Heart right ventricle (tissue), 16 donors: ENCODE data around the gene SLC6A16. TPM values are rescaled to one million over a fixed set of nuclear protein-coding genes. Genes with fewer than 3 reads are reported as not detected.

Source experiments
- ATAC-seq, 8 donors: fragments of 200-7000 bp; cut with Tn5 transposase; one replicate each; pipeline ENCODE4 v1.9.1; 2020; ENCODE audit warnings: mild to moderate bottlenecking in 8 of 8, moderate library complexity in 8 of 8, moderate number of reproducible peaks in 1 of 8
- DNase-seq, 2 donors: peaks; one replicate each; pipeline ENCODE4 v3.0.0-alpha.2; 2020
- H3K27ac ChIP-seq, 10 donors: fragments of 200-600 bp; sonication (generic) in 2 of 10; one replicate each; pipeline versions ENCODE4 v1.5.0 to v1.8.0; 2020 to 2022; ENCODE audit warnings: mild to moderate bottlenecking in 3 of 10
- H3K27me3 ChIP-seq, 7 donors: fragments of 200-600 bp; one replicate each; pipeline ENCODE4 v1.8.0; 2021 to 2022; ENCODE audit warnings: mild to moderate bottlenecking in 2 of 7
- H3K36me3 ChIP-seq, 9 donors: fragments of 200-600 bp; sonication (generic) in 1 of 9; one replicate each; pipeline versions ENCODE4 v1.5.0 to v1.8.0; 2020 to 2022; ENCODE audit warnings: mild to moderate bottlenecking in 2 of 9
- H3K4me1 ChIP-seq, 9 donors: fragments of 200-600 bp; sonication (generic) in 1 of 9; one replicate each; pipeline versions ENCODE4 v1.5.0 to v1.8.0; 2020 to 2022; ENCODE audit warnings: mild to moderate bottlenecking in 4 of 9
- H3K4me3 ChIP-seq, 10 donors: fragments of 200-600 bp; sonication (generic) in 2 of 10; one replicate each; pipeline versions ENCODE4 v1.5.0 to v1.8.0; 2020 to 2022; ENCODE audit warnings: mild to moderate bottlenecking in 7 of 10, moderate library complexity in 2 of 10
- H3K9me3 ChIP-seq, 11 donors: fragments of 200-600 bp in 10 of 11; sonication (generic) in 2 of 11; one replicate each; pipeline versions ENCODE4 v1.5.0 to v1.8.0; 2013 to 2022; ENCODE audit warnings: mild to moderate bottlenecking in 2 of 11, control low read depth in 1 of 11, moderate library complexity in 1 of 11
- WGBS, 2 donors: extraction: QIAGEN DNeasy Blood & Tissue Kit; methylation state at CpG; one replicate each; pipeline ENCODE4 v1.1.7; 2013; ENCODE audit warnings: inconsistent platforms in 1 of 2; 5-methylcytosine and 5-hydroxymethylcytosine counted together
- intact Hi-C, 10 donors: fragments of 100-400 bp; cut with DNase I; formaldehyde crosslinking; loops; one replicate each; pipeline versions ENCODE4 v1.11.1 to v1.14.2; 2022
- polyA plus RNA-seq, 2 donors: library from polyadenylated mRNA; stranded (reverse); fragments of 200-250 nt; gene quantifications; one replicate each; pipeline ENCODE4 v1.2.3, GENCODE V29; 2013
- total RNA-seq, 10 donors: library from RNA; stranded (reverse); fragmentation: NEBNext Ultra II Directional in 3 of 10; extraction: Animal tissue kit (Norgen Biotek cat#: 25700) in 3 of 10; gene quantifications; one replicate each; pipeline versions ENCODE4 v1.2.1 to v1.2.4, GENCODE V29; 2021 to 2023
- TF ChIP-seq, protein P1 (sequence below), 9 donors: fragments of 200-600 bp; sonication (generic) in 2 of 9; IDR thresholded peaks; one replicate each; pipeline versions ENCODE4 v1.5.0 to v1.8.0; 2021 to 2022; ENCODE audit warnings: antibody characterized with exemption in 9 of 9, mild to moderate bottlenecking in 5 of 9, moderate library complexity in 1 of 9
- donor health status: Arrhythmogenic right ventricular cardiomyopathy.
- donor health status: ischemic (EF 13 %, LVEDD 7.1; RV severe dilation, severe dysfunction).
- donor health status: healthy with polysubstance abuse.
- donor health status: DM: no; HTN: yes; CAD: no.
- donor health status: DM: no; HTN: no; CAD: no.
- donor health status: ischemic (EF 25% LVEDD 6.9; RV normal size, moderate dysfunction).
- donor health status: ischemic (EF 25% LVEDD 5.7; RV mildly dilated, moderate dysfunction).
- donor health status: healthy.
- donor health status: DM: yes; HTN: yes; CAD: no.
- donor health status: Ischemic cardiomyopathy.
- donor health status: ischemic (EF 35%, LVEDD 5.7; RV mildly dilated, moderate dysfunction).
- donor health status: nonischemic (EF 11% LVEDD 7.7; RV severe dilation, severe dysfunction).
- donor health status: DM: yes; HTN: yes; CAD: no.
- donor health status: PGD.
- donor health status: ischemic (EF 29% LVEDD 5.4; RV normal size, mild dysfunction).
- donor health status: nonischemic (EF 23%, LVEDD 6.1; RV moderate dilation, normal function).

Gene SLC6A16
- total and polyA plus RNA-seq, 12 donors = 0.13 to 3.1 (median 0.77) TPM

DNA sequence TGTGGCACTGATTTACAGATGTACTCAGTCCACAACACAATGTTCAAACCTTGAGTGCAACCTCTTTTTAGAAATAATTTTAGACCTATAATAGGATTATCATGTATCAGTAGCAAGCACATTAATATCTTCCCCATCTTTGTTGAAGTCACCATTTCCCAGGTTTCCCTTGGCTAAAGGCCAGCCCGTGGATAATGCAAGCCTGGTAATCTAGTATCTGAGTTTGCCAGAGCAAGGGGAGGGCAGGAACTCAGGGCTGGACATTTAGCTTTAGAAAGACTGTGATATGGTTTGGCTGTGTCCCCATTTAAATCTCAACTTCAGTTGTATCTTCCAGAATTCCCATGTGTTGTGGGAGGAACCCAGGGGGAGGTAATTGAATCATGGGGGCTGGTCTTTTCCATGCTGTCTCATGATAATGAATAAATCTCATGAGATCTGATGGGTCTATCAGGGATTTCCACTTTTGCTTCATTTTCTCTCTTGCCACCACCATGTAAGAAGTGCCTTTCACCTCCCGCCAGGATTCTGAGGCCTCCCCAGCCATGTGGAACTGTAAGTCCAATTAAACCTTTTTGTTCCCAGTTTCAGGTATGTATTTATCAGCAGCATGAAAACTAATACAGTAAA lies 37.7 kb downstream of the SLC6A16 start:
- Histone ChIP-seq H3K27ac (no peak overlapping the region), H3K9me3 (no peaks in the 10 kb centered on the region), H3K27me3 (no peaks in the 10 kb centered on the region), H3K4me1 (no peaks in the 10 kb centered on the region), H3K36me3 (no peaks in the 10 kb centered on the region), H3K4me3 (no peak overlapping the region)
- ATAC-seq (no peak), DNase-seq (no peak)
- intact Hi-C loops = no loop called here
- WGBS, 2 donors = 20 to 75% methylated on average over 2 of the region's 2 CpGs
- TF ChIP-seq, protein P1, sequence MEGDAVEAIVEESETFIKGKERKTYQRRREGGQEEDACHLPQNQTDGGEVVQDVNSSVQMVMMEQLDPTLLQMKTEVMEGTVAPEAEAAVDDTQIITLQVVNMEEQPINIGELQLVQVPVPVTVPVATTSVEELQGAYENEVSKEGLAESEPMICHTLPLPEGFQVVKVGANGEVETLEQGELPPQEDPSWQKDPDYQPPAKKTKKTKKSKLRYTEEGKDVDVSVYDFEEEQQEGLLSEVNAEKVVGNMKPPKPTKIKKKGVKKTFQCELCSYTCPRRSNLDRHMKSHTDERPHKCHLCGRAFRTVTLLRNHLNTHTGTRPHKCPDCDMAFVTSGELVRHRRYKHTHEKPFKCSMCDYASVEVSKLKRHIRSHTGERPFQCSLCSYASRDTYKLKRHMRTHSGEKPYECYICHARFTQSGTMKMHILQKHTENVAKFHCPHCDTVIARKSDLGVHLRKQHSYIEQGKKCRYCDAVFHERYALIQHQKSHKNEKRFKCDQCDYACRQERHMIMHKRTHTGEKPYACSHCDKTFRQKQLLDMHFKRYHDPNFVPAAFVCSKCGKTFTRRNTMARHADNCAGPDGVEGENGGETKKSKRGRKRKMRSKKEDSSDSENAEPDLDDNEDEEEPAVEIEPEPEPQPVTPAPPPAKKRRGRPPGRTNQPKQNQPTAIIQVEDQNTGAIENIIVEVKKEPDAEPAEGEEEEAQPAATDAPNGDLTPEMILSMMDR (IDR thresholded peaks at IDR 0.05) = no peak

- TF ChIP-seq, protein P1 (IDR thresholded peaks at IDR 0.05) = no peak
- Histone ChIP-seq H3K4me3 (no peak overlapping the region), H3K27ac (no peak overlapping the region), H3K27me3 (peaks cover 0 to 6% (median 0%) of the 10 kb centered on the region in 7 donors), H3K9me3 (no peaks in the 10 kb centered on the region), H3K36me3 (no peaks in the 10 kb centered on the region), H3K4me1 (no peaks in the 10 kb centered on the region)
- no peak for DNase-seq
- ATAC-seq = no peak
- intact Hi-C loops = no loop called here
- WGBS, 2 donors = 73 to 81% methylated on average over 13 of the region's 13 CpGs
These were observed 42.8 kb downstream of the SLC6A16 start for GRCh38 chr19:49282184-49282583.

- no peaks in the 10 kb centered on the region for H3K4me1 ChIP-seq
- WGBS, 2 donors = 91 to 96% methylated on average over 4 of the region's 4 CpGs
- ATAC-seq = no peak
- intact Hi-C loops = no loop called here
- no peak overlapping the region for H3K27ac ChIP-seq
- H3K9me3 ChIP-seq = peaks cover 0 to 34% (median 0%) of the 10 kb centered on the region in 11 donors
- no peak for DNase-seq
- no peak overlapping the region for H3K4me3 ChIP-seq
- TF ChIP-seq, protein P1 (IDR thresholded peaks at IDR 0.05) = no peak
- H3K27me3 ChIP-seq = peaks cover 0 to 16% (median 0%) of the 10 kb centered on the region in 7 donors
- no peaks in the 10 kb centered on the region for H3K36me3 ChIP-seq
These were observed 52.8 kb downstream of the SLC6A16 start for GRCh38 chr19:49272204-49272603.

DNA sequence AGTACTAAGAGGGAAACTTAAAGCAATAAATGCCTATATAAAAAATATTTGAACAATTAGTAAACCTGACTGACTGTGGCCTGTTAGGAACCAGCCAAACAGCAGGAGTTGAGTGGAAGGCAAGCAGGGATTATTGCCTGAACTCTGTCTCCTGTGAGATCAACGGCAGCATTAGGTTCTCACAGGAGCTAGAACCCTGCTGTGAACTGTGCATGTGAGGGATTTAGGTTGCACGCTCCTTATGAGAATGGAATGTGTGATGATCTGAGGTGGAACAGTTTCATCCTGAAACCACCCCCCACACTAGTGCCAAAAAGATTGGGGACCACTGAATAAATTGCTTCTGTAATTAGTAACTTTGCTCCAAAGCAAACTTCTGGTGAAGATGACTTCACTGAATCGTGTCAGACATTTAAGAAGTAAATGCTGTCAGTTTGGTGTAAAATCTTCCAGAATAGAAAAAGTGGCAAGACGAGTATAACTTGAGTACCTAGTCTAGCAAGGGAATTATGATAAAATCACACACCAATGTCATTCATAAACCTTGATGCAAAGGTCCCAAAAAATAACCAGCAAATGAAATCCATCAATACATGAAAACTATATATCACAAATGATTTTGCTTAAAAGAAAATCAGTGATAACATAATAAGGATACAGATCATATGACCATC lies 53.8 kb downstream of the SLC6A16 start:
- Histone ChIP-seq H3K36me3 (no peaks in the 10 kb centered on the region), H3K27me3 (peaks cover 0 to 13% (median 0%) of the 10 kb centered on the region in 7 donors), H3K27ac (no peak overlapping the region), H3K4me3 (no peak overlapping the region), H3K4me1 (no peaks in the 10 kb centered on the region), H3K9me3 (peaks cover 0 to 44% (median 7%) of the 10 kb centered on the region in 11 donors)
- intact Hi-C loops = no loop called here
- ATAC-seq = no peak
- TF ChIP-seq, protein P1 (IDR thresholded peaks at IDR 0.05) = no peak
- DNase-seq = no peak
- 67 to 71% methylated on average over 4 of the region's 4 CpGs for whole genome bisulfite sequencing, 2 donors
